Measurements from ENCODE around the gene RAB31.

DNA sequence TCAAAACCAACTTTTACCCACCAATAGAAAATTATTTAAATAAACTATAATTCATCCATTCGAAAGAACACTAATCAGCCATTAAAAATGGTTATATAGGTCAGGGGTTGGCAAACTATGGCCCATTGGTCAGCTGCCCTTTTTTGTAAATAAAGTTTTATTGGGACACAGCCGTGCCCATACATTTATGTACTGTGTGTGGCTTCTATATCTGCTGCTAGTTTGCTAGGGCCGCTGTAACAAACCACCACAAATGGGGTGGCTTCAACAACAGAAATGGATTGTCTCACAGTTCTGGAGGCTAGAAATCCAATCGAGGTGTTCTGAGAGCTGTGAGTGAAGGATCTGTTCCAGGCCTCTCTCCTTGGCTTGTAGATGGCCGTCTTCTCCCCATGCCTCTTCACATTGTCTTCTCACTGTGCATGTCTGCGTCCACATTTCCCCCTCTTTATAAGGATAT lies 170.7 kb downstream of the RAB31 start:
- TF ChIP-seq, protein P1, sequence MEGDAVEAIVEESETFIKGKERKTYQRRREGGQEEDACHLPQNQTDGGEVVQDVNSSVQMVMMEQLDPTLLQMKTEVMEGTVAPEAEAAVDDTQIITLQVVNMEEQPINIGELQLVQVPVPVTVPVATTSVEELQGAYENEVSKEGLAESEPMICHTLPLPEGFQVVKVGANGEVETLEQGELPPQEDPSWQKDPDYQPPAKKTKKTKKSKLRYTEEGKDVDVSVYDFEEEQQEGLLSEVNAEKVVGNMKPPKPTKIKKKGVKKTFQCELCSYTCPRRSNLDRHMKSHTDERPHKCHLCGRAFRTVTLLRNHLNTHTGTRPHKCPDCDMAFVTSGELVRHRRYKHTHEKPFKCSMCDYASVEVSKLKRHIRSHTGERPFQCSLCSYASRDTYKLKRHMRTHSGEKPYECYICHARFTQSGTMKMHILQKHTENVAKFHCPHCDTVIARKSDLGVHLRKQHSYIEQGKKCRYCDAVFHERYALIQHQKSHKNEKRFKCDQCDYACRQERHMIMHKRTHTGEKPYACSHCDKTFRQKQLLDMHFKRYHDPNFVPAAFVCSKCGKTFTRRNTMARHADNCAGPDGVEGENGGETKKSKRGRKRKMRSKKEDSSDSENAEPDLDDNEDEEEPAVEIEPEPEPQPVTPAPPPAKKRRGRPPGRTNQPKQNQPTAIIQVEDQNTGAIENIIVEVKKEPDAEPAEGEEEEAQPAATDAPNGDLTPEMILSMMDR (IDR thresholded peaks at IDR 0.05; ENCODE audit: low read depth, low read length) = no peak
- TF ChIP-seq POLR2A (IDR thresholded peaks at IDR 0.05; ENCODE audit: extremely low read depth, insufficient read length) (no peak), MYC (IDR thresholded peaks at IDR 0.05; ENCODE audit: low read depth, low read length) (no peak)
